Hematopoietic multipotent progenitor cell (in vitro differentiated cells): ENCODE data around the gene TBCE. TPM values are rescaled to one million over a fixed set of nuclear protein-coding genes. Genes with fewer than 3 reads are reported as not detected.

Experiments used
- DNase-seq, 3 donors: peaks; one replicate each; pipeline ENCODE4 v3.0.0-alpha.2; 2011 to 2015; ENCODE audit warnings: low read depth in 2 of 3, low spot score in 2 of 3
- total RNA-seq: library from RNA; depleted of rRNA; stranded (reverse); fragments of >200 nt; gene quantifications from one replicate; pipeline ENCODE4 v1.2.3, GENCODE V29; 2012

TBCE gene, protein sequence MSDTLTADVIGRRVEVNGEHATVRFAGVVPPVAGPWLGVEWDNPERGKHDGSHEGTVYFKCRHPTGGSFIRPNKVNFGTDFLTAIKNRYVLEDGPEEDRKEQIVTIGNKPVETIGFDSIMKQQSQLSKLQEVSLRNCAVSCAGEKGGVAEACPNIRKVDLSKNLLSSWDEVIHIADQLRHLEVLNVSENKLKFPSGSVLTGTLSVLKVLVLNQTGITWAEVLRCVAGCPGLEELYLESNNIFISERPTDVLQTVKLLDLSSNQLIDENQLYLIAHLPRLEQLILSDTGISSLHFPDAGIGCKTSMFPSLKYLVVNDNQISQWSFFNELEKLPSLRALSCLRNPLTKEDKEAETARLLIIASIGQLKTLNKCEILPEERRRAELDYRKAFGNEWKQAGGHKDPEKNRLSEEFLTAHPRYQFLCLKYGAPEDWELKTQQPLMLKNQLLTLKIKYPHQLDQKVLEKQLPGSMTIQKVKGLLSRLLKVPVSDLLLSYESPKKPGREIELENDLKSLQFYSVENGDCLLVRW
- total RNA-seq: 11.8 TPM

DNA sequence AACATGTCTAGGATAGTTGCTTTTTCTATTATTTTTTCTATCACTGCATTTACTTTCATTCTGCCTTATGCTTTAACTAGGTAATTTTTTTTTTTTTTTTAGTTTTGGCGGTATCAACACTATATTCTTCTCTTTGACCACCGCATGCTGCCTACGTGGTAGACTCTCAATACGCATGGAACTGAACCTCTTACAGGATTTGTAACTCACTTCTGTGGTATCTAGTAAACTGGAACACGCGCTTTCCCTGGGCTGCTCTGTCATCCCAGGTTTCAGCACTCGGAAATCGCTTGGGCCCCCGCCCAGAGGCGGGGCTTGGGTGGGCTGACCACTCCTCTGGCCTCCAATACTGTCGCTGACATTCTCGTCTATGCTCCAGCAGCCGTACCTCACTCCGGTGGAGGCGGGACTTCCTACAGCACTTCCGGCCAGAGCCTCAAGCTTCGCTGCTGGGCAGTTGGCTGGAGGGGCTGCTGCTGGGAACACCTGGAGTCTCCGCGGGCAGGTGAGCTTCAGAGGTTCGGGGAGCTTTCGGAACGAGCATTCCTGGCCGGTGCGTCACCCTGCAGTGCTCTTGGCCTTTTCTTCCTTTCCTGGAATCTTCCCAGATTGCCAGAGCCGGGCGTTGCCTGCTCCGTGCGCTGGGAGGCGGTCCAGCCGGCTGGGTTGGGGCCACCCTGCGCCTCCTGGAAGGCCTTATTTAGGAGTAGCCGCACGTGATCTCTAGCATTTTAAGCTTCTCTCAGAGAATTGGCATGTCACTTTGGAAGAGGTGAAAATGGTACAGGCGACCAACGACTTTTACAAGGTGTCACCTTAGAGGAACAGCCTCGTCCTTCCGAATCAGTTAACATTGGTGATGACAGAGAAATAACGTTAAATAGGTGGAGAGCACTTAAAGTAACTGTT, at the start of gene TBCE:
TBCE (plus strand) TSS at position 428 of the 909 bp plus-strand sequence. CDS start 12,623 bp downstream, outside the sequence.
- DNase-seq: peak; percentile 44 to 94 (median 89)

DNA sequence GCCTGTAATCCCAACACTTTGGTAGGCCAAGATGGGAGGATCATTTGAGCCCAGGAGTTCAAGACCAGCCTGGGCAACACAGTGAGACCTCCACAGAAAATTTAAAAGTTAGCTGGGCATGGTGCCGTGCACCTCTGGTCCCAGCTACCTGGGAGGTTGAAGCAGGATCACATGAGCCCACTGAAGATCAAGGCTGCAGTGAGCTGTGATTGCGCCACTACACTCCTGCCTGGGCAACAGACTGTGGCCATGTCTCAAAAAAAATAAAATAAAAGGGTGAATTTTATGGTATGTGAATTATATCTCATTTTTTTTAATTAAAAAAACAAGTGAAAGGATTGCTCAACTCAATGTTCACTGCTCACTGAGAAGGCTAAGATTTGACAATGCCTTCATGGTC, 48.0 kb upstream of the TBCE start:
- DNase-seq: no peak

DNA sequence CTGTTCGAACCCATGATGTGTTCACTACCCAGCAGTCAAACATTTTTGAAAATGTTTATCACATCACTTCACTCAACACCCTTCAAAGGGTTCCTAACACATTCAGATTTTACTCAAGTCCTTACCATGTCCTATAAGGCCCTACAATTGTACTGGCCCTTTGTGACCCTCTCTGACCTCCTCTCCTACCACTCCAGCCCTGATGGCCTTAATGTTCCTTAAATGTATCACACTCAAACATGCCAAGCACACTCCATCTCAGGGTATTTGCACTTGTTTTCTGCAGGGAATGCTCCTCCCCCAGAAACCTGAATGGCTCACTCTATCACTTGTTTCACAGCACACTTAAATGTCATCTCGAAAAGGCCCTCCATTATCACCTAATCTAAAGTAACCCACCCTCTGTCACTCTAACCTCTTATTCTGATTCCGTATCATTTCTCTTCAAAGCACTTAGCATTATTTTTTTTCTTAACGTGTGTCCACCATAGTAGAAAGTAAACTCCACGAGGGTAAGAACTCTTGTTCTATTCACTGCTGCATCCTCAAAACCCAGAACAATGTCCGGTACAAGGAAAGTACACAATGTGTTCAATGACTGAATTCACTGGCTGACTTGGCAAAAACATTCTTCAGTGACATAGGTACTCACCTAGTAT, 46.6 kb upstream of the TBCE start:
- no peak for DNase-seq

DNA sequence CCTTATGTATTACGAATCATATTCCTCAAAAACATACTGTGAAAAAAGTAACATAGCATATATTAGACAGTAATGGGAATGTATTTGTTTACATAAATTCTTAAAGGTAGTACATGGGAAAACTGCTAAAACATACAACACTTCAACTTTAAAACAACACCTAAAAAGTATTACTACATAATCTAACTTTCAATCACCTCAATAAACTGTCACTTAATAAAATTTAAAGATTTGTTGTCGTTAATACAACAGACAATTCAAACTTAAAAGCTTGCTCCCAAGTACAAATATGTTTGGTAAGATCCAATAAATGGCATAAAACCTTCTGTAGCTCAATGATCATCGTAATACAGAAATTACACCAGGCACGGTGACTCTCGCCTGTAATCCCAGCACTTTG, 42.9 kb upstream of the TBCE start:
- no peak for DNase-seq

DNA sequence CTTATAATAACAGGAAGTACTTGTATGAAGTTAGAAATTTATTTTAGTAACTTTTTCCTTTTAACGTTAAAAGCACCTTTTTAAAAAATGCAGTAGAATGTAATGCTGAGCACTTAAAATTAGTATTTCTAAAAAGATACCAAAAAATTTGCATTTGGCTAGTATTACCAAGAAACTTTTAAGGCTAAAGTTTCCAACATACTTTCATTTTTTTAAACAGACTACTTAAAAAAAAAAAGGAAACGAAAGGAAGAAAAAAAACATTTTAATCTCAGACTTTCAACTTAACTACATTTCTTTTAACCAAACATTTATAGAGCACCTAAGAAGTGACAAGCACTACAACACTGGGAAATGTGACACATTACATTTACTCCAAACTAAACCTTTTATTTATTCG, 42.1 kb upstream of the TBCE start:
- DNase-seq: no peak

DNA sequence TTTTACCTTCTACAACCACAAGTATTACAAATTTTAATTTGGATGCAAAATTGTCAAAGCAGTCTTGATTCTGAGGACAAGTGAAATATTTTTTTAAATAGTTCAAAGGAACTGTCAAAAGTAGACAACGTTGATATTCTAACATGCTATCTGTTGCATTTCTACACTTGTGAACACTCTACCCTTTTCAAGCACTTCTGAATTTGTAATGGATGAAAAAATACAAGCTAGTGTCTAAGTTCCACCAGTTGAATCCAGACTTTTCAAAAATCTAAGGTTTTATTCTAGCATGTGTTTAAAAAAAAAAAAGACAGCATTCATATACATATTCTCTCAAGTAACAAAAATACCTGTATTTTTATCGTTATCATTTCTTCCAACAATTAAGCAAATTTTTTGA, 41.4 kb upstream of the TBCE start:
- no peak for DNase-seq

DNA sequence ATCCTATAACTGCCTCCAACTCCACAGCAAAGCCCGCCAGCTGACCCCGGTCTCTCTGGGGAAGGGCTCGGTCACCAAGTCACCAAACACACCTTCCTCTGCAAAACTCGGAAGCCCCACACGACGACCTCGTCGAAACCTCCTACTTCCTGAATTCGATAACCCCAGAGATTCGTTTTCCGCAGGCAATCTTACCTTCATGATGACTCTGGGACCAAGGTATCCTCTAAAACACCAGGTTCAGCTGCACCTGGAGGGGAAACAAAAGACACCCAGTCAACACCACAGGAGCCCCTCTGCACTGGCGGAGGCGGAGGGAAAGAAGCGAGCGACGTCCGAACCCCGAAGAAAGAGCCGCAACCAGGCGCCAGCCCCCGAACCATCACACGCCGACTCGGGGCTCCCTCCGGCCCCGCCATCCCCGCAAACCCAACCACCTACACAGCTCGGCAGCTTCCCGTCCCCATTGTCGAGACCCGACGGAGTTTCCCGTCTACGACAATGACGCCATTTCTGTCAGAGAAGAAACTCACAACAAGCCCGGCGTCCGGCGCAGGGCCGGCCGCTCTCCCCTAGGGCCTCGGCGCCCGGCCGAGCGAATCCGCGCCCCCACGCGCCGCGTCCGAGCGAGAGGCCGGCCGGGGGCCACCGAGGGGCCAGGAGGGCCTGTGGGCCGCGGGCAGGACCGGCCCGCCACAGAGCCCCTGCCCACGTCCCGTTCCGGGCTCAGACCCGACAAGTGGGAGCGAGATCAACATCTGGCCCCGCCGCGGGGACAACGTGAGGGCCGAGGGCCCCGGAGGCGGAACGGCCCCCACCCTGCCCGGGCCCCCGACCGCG, 40.3 kb upstream of the TBCE start:
- DNase-seq: peak in 2 of 3 donors; percentile 46 to 59

DNA sequence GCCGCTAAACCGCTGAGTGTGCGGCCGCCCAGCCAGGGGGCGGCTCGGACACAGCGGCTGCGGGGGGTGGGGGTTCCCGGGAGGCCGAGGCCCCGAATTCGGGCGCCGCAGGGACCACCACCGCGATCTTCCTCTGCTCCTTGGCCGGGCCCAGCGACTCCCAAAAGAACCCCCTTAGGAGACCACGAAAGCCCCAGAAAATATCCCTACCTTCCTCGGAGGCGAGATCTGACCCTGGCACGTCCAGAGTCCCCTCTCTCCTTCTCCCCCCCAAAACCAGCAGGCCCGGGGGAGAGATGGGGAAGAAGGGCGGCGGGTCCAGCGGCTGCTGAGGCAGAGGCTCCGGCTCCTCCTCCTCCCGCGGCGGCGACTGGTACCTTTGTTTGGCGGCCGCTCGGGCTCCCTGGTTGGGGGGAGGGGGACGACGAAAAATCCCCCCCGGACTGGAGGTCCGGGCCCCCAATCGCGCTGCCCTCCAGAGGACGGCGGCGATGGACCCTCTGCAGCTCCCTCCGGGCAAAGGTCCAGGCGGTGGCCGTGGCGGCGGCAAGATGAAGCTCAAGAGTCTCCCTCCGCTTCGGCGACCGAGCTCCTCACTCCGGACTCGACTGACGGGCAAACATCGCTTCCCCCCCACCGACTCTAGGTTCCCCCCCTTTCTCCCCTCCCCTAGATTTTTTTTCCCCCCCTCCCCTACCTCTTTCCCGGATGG, 39.5 kb upstream of the TBCE start, which contains the start of gene ARID4B:
ARID4B (minus strand) TSS at position 621 of the 712 bp plus-strand sequence. CDS start 1,260 bp downstream, outside the sequence.
- peak in 1 of 3 donors; percentile 11 for DNase-seq

DNA sequence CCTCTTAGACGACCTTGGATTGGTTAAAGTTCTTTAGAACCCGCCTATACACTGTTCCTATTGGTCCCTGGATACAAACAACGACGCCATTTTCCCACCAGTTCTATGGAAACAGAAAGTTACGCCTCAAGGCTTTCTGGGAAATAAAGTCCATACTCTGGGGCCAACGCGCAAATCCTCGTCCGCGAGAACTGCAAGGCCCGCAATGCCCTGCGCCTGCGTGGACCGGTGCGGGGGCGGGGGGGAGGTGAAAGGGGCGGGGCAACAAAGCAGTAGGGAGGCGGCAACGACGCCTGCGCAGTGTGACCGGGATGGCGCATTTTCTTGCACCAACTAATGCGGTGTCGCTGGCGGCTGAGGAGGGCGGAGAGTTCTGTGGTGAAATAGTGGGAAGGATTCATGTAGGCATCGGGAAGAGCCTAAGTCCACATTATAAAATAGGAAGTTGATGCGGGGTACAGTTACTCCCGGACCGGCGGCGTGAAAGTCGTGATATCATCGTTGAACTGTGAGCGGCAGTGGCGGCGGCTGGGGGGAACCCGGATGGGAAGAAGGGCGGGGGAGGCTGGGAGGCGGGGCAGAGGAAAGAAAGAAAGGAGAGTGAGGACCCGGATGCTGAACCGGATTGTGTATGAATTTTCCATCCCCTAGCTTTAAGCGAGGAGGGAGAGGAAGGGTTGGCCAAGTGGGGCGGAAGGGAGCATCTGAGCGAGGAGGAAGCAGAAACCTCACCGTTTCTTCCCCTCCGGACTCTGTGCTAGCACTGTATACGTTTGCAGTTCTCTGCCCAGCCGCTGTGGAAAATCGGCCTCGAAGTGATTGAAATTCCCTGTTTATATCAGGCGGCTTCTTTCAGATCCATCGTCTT, 38.7 kb upstream of the TBCE start, which contains the start of gene GGPS1:
GGPS1 (plus strand) TSS at position 300 of the 868 bp plus-strand sequence. CDS start 6,695 bp downstream, outside the sequence.
- peak; percentile 96 to 100 (median 99) for DNase-seq

DNA sequence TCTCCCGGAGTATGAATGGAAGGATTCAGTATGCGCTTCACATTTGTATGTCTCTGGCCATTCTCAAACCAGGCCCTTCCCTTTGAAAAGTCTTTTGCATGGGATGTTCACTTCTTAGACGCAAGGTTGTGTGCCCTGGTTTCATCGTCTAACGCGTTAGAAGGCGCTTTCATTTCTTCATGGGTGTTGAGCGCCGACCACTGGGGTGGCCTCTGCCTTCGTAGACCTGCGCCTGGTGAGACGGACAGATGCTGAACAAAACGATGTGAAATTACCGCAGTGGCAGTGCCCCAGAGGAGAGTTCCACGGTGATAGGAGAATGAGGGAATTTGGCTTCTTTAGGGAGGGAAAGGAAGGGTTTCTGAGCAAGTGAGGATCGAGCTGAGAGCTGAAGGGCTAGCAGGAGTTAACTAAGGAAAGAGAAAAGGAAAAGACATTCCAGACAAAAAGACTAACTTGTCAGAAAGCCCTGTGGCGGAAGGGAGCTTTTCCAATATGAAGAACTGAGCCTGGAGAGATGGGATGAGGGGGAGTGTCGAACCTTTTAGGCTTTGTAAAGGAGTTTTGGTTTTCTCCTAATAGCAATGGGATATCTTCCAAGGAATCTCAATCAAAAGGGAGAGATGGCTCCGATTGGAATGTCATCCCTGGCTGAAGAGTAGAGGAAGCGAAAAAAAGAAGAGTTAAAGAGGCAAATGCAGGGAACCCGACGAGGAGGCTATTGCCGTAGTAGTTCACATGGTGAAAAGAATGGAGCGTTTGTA, 37.9 kb upstream of the TBCE start:
- peak in 2 of 3 donors; percentile 73 to 80 for DNase-seq

DNA sequence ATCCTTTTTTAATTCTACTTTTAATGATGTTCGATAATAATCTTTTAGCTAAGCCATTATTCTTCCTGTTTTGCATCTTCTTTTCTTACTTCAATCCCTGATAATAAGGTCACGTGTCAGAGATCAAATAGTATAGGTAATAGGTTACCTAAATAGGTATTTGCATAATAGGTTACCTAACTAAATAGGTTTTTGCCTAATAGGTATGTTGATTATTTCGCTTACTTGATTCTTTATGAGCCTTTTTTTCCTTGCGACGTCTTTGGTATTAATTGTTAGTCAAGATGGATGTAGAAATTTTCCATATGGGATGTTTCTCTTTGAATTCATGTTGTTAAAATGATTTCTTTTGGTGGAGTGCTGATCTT, 36.3 kb upstream of the TBCE start:
- DNase-seq: no peak

DNA sequence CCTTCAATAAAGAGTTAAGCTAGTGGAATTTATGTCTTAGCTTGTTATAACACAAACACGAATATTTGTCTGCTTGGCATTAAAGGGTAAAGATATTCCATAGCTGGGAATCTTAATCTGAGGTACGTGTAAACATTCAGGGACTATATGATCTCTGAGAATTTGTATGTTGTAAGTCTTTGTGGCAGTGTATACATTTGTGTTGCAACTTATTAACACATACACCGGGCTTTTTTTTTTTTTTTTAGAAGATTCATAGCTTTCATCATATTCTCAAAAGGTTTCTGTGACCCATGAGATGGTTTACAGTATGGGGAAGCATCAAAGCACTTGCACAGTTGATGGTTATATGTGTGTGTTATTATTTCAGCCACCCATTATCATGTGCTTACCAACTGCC, 35.8 kb upstream of the TBCE start:
- DNase-seq: no peak

DNA sequence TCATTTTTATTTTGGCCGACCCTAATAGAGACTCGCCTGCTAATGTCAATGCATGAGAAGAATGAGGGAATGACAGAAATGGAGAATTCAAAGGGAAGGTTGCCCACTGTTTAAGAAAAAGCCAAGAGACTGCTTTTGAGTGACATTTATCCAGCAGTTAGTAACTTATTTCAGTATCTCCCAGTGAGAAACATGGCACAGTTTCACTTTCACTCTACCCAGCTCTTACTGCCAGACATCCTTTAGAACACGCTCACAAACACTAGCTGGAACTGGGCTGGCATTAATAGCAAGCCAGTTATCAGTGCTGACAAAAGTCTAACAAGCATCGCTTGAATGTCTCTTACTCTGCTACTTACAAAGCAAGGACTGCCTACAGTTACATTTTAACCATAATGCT, 30.3 kb upstream of the TBCE start:
- peak in 2 of 3 donors; percentile 59 to 71 for DNase-seq

DNA sequence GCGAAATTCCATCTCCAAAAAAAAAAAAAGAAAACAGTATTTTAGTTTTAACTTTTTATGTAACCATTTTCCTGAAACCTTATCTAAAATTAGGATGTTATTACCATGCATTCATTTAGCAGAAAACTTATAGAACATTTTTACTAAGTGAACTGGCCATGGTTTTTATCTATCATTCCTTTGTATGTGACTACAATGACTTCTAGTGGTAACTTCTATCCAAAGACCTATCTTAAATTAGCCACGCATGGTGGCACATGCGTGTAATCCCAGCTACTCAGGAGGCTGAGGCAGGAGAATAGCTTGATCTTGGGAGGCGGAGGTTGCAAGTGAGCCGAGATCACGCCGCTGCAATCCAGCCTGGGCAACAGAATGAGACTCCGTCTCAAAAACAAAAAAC, 27.5 kb upstream of the TBCE start:
- peak in 1 of 3 donors; percentile 41 for DNase-seq

DNA sequence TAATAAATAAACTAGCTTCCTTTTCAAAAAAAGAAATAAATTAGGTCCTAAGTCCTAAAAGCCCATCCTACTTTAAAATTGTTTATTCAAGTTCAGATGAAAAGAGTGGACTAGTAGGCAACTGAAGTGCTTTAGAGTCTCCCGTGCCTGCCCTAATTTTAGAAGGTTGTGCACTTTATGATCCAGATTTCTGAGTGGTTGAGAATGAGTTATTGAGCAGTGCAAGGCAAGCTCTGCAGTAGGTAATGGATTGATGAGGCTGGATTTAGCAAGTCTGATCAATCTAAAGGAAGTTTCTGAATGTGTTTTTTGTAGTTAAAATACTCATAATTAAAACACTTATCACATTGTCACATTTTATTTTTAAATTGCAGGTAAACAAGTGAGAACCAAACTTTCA, 25.9 kb upstream of the TBCE start:
- no peak for DNase-seq

DNA sequence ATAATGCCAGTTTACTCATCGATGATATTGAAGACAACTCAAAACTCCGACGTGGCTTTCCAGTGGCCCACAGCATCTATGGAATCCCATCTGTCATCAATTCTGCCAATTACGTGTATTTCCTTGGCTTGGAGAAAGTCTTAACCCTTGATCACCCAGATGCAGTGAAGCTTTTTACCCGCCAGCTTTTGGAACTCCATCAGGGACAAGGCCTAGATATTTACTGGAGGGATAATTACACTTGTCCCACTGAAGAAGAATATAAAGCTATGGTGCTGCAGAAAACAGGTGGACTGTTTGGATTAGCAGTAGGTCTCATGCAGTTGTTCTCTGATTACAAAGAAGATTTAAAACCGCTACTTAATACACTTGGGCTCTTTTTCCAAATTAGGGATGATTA, 25.2 kb upstream of the TBCE start:
- no peak for DNase-seq

DNA sequence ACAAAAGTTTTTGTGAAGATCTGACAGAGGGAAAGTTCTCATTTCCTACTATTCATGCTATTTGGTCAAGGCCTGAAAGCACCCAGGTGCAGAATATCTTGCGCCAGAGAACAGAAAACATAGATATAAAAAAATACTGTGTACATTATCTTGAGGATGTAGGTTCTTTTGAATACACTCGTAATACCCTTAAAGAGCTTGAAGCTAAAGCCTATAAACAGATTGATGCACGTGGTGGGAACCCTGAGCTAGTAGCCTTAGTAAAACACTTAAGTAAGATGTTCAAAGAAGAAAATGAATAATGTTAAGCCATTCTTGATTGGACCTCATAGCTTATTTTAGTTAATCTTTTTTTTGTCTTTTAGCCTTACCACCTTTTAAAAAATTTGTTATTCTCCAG, 24.8 kb upstream of the TBCE start:
- no peak for DNase-seq
